ENCODE data around the gene PLXNB2.

- no peak for TF ChIP-seq POLR2A (IDR thresholded peaks at IDR 0.05)
- no peak for TF ChIP-seq CTCF (IDR thresholded peaks at IDR 0.05)
These were observed 13.2 kb downstream of the PLXNB2 start for GRCh38 chr22:50294319-50294656.

Data from lower leg skin (tissue), 3 donors.